ENCODE measurements around the gene NOTCH2.

The NOTCH2 gene

DNA sequence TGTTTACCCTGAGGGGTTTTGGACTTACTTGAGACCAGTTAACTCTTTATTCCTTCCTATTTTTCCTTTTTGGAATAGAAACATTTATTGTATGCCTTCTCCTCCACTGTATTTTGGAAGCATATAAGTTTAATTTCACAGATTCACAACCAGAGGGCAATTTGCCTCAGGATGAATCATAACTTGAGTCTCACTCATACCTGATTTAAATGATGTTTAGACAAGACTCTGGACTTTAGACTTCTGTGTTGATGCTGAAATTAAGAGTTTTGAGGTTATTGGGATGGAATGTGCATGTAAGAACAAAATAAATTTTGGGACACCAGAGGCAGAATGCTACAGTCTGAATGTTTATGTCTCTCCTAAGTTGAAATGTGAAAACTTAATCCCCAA, 166.0 kb downstream of the NOTCH2 start:
- TF ChIP-seq, protein P1, sequence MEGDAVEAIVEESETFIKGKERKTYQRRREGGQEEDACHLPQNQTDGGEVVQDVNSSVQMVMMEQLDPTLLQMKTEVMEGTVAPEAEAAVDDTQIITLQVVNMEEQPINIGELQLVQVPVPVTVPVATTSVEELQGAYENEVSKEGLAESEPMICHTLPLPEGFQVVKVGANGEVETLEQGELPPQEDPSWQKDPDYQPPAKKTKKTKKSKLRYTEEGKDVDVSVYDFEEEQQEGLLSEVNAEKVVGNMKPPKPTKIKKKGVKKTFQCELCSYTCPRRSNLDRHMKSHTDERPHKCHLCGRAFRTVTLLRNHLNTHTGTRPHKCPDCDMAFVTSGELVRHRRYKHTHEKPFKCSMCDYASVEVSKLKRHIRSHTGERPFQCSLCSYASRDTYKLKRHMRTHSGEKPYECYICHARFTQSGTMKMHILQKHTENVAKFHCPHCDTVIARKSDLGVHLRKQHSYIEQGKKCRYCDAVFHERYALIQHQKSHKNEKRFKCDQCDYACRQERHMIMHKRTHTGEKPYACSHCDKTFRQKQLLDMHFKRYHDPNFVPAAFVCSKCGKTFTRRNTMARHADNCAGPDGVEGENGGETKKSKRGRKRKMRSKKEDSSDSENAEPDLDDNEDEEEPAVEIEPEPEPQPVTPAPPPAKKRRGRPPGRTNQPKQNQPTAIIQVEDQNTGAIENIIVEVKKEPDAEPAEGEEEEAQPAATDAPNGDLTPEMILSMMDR (IDR thresholded peaks at IDR 0.05), result no peak
- H3K79me2 ChIP-seq, result no peaks in the 10 kb centered on the region
- H3K9me3 ChIP-seq (ENCODE audit: control insufficient read depth, low read length), result no peaks in the 10 kb centered on the region
- H3K4me3 ChIP-seq (ENCODE audit: low read depth, low read length), result no peak overlapping the region
- no peaks in the 10 kb centered on the region for H3K4me1 ChIP-seq
- no peak overlapping the region for H3K27ac ChIP-seq
- H3K9ac ChIP-seq, result no peak overlapping the region
- no peaks in the 10 kb centered on the region for H3K36me3 ChIP-seq (ENCODE audit: control insufficient read depth, insufficient read depth, low read length)
- H2AFZ ChIP-seq, result no peak overlapping the region
- H3K27me3 ChIP-seq (ENCODE audit: control insufficient read depth, insufficient read depth, low read length), result no peaks in the 10 kb centered on the region
- no peak overlapping the region for H3K4me2 ChIP-seq (ENCODE audit: low read length)

DNA sequence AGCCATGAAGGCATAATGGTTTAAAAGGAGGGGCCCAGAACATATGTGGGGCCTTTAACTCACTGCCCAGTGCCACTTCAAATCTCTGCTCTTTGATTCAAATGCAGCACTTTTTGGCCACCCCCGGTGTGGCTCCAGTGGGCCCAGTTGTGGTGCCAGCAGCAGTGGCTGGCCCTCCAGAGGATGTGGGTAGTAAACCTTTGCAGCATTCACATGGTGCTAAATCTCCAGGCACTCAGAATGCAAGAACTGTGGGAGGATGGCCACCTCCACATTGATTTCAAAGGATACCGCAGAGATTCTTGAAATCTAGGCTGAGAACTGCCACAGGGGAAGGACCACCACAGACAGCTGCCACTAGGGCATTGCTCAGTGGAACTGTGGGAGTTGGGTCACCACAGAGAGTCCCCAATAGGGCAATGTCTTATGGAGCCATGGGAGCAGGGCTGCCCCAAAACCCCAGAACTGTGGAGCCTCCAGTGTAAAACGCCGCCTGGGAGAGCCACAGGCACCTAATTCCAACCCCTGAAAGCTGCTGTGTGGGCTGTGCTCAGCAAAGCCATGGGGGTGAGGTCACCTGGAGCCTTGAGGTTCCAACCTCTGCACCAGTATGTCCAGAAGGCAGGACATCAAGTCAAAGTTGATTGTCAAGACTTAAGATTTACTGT, 166.6 kb downstream of the NOTCH2 start:
- H3K79me2 ChIP-seq, result no peaks in the 10 kb centered on the region
- H3K4me3 ChIP-seq (ENCODE audit: low read depth, low read length), result no peak overlapping the region
- H3K4me2 ChIP-seq (ENCODE audit: low read length), result no peak overlapping the region
- H3K9ac ChIP-seq, result no peak overlapping the region
- no peak overlapping the region for H3K27ac ChIP-seq
- TF ChIP-seq, protein P1 (IDR thresholded peaks at IDR 0.05), result no peak
- no peak overlapping the region for H2AFZ ChIP-seq
- no peaks in the 10 kb centered on the region for H3K36me3 ChIP-seq (ENCODE audit: control insufficient read depth, insufficient read depth, low read length)
- no peaks in the 10 kb centered on the region for H3K4me1 ChIP-seq
- no peaks in the 10 kb centered on the region for H3K27me3 ChIP-seq (ENCODE audit: control insufficient read depth, insufficient read depth, low read length)
- no peaks in the 10 kb centered on the region for H3K9me3 ChIP-seq (ENCODE audit: control insufficient read depth, low read length)

DNA sequence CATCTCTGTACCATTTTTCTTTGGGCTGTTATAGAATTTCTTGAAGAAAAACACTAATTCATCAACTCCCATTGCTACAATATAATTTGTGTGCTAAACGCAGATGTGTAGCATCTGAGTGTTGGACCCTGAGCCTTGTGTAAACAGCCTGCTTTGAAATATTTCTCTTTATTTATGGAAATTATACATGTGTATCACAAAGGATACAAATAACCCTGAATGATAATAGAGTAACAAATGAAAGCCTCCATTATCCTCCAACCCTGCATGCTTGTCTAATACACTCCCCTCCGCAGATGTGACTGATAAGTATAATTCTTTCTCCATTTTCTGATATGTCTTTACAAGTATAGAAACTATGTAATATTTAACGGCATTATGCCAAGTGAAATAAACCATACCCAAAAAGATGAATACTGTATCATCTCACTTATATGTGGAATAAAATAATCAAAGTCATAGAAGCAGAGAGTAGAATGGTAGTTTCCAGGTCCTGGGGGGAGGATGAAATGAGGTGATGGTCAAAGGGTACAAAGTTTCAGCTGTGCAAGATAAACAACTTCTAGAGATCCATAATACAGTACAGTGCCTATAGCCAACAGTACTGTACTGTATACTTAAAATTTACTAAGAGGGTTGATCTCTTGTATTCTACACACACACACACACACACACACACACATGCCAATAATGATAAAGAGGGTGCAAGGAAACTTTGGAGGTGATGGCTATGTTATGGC, 170.3 kb downstream of the NOTCH2 start:
- TF ChIP-seq, protein P1 (IDR thresholded peaks at IDR 0.05), result no peak
- no peak overlapping the region for H3K4me3 ChIP-seq (ENCODE audit: low read depth, low read length)
- no peak overlapping the region for H2AFZ ChIP-seq
- H3K4me1 ChIP-seq, result no peaks in the 10 kb centered on the region
- no peaks in the 10 kb centered on the region for H3K9me3 ChIP-seq (ENCODE audit: control insufficient read depth, low read length)
- H3K27ac ChIP-seq, result no peak overlapping the region
- H3K4me2 ChIP-seq (ENCODE audit: low read length), result no peak overlapping the region
- H3K36me3 ChIP-seq (ENCODE audit: control insufficient read depth, insufficient read depth, low read length), result no peaks in the 10 kb centered on the region
- no peaks in the 10 kb centered on the region for H3K79me2 ChIP-seq
- H3K9ac ChIP-seq, result no peak overlapping the region
- no peaks in the 10 kb centered on the region for H3K27me3 ChIP-seq (ENCODE audit: control insufficient read depth, insufficient read depth, low read length)

DNA sequence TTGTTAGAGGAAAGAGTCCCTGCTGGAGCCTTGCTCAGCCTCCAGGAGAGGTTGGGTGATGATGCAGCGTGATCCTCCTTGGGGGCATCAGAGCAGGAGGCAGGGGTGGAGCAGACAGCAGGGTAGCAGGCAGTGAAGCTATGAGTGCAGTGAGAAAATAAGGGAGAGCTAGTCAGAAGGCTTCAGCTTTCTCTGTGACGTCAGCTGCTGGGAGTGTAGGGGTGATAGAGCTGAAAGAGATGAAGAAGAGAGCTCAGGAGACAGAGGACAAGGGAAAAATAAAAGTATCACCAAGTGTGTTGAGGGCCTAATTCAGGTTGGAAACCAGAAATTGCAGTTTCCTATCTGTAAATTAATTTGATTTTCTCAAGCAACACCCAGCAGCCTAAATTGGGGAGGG, 170.9 kb downstream of the NOTCH2 start:
- TF ChIP-seq, protein P1 (IDR thresholded peaks at IDR 0.05), result no peak
- no peaks in the 10 kb centered on the region for H3K4me1 ChIP-seq
- no peaks in the 10 kb centered on the region for H3K36me3 ChIP-seq (ENCODE audit: control insufficient read depth, insufficient read depth, low read length)
- no peak overlapping the region for H3K9ac ChIP-seq
- H3K27me3 ChIP-seq (ENCODE audit: control insufficient read depth, insufficient read depth, low read length), result no peaks in the 10 kb centered on the region
- no peaks in the 10 kb centered on the region for H3K9me3 ChIP-seq (ENCODE audit: control insufficient read depth, low read length)
- H2AFZ ChIP-seq, result no peak overlapping the region
- no peak overlapping the region for H3K27ac ChIP-seq
- no peak overlapping the region for H3K4me2 ChIP-seq (ENCODE audit: low read length)
- H3K79me2 ChIP-seq, result no peaks in the 10 kb centered on the region
- no peak overlapping the region for H3K4me3 ChIP-seq (ENCODE audit: low read depth, low read length)

Measured in parathyroid adenoma (tissue), 2 donors.